ENCODE data around the gene TNIP1. TPM values are rescaled to one million over a fixed set of nuclear protein-coding genes. Genes with fewer than 3 reads are reported as not detected.
A peak's percentile ranks its signal among the peaks of the same experiment; 100 is the strongest.

The TNIP1 gene
- total RNA-seq, 2 experiments from 2014 or later: 51.4 to 77.5 TPM

- Histone ChIP-seq H3K79me2 (ENCODE audit: insufficient read depth, low read depth, low read length) (no peaks in the 10 kb centered on the region), H4K20me1 (ENCODE audit: insufficient read depth, low read length) (no peaks in the 10 kb centered on the region), H3K9me2 (ENCODE audit: insufficient read depth, low read length) (no peaks in the 10 kb centered on the region), H2AFZ (ENCODE audit: low read length) (no peak overlapping the region), H3K4me3 (ENCODE audit: low read depth, low read length, poor library complexity, severe bottlenecking) (no peak overlapping the region), H3K4me1 (ENCODE audit: insufficient read depth, low read length, poor library complexity, severe bottlenecking) (peaks cover 7% of the 10 kb centered on the region), H3K4me2 (ENCODE audit: low read length) (no peak overlapping the region), H3K9me3 (ENCODE audit: low read length) (no peaks in the 10 kb centered on the region), H3K36me3 (ENCODE audit: insufficient read depth, low read length) (peaks cover 81% of the 10 kb centered on the region), H3K27ac (ENCODE audit: low read depth, low read length, poor library complexity, severe bottlenecking) (no peak overlapping the region)
- no TSS peak for BruUV-seq (replicated peaks)
- DNase-seq (ENCODE audit: low spot score): no peak
- ChIA-PET POLR2A (interaction anchor here (0.8 to 1.5 kb wide), 4 partner anchors 33 to 120 kb away, joined by 3 to 7 read pairs (median 4); no protein-coding TSS in a partner anchor), CTCF (ENCODE audit: unreplicated experiment) (interaction anchor here (0.6 to 2.4 kb wide), 7 partner anchors 9 to 117 kb away, joined by 3 to 9 read pairs (median 3); partner anchors contain the start of gene TNIP1)
- TF ChIP-seq, protein P1, sequence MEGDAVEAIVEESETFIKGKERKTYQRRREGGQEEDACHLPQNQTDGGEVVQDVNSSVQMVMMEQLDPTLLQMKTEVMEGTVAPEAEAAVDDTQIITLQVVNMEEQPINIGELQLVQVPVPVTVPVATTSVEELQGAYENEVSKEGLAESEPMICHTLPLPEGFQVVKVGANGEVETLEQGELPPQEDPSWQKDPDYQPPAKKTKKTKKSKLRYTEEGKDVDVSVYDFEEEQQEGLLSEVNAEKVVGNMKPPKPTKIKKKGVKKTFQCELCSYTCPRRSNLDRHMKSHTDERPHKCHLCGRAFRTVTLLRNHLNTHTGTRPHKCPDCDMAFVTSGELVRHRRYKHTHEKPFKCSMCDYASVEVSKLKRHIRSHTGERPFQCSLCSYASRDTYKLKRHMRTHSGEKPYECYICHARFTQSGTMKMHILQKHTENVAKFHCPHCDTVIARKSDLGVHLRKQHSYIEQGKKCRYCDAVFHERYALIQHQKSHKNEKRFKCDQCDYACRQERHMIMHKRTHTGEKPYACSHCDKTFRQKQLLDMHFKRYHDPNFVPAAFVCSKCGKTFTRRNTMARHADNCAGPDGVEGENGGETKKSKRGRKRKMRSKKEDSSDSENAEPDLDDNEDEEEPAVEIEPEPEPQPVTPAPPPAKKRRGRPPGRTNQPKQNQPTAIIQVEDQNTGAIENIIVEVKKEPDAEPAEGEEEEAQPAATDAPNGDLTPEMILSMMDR (conservative IDR thresholded peaks at IDR 0.05; ENCODE audit: low read length): no peak
- no peak for TF ChIP-seq EZH2phosphoT487 (IDR thresholded peaks at IDR 0.05; ENCODE audit: borderline replicate concordance, low read depth, low read length)
- intact Hi-C loops (cut with micrococcal nuclease; ENCODE audit: unreplicated experiment): no loop called here
Measured at GRCh38 chr5:151048526-151048925, 32.3 kb downstream of the TNIP1 start.

DNA sequence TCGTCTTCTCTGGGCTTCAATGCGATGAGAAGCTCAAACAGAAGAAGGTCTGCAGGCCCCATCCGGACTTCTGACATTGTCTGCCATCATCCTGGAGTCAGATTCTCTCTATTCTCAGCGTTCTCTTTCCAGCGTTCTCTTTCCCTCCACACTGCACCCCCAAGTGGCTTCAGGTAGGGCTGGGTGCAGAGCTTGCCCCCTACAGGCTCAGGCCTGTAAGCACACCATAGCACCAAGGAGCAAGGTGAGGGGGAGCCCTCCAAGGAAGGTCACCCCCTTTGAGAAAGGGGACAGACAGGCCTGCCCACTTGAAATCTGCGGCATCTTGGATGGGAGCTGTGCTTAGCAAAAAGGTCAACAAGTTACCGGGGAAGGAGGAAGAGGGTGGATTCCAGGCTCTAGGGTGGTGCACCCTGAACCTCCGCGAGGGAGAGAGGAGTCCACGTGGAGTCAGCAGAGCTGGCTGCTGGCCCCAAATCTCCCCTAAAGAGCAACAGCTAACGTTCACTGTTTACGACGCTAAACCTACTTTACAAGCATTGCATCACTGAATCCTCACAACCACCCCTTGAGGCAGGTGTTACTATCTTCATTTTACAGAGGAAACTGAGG lies 32.9 kb downstream of the TNIP1 start:
- H3K4me2 ChIP-seq (ENCODE audit: low read length): no peak overlapping the region
- H3K27ac ChIP-seq (ENCODE audit: low read depth, low read length, poor library complexity, severe bottlenecking): no peak overlapping the region
- no peak overlapping the region for H3K4me3 ChIP-seq (ENCODE audit: low read depth, low read length, poor library complexity, severe bottlenecking)
- H3K9me3 ChIP-seq (ENCODE audit: low read length): no peaks in the 10 kb centered on the region
- intact Hi-C loops (cut with micrococcal nuclease; ENCODE audit: unreplicated experiment): no loop called here
- no TSS peak for BruUV-seq (replicated peaks)
- no peaks in the 10 kb centered on the region for H3K79me2 ChIP-seq (ENCODE audit: insufficient read depth, low read depth, low read length)
- H3K9me2 ChIP-seq (ENCODE audit: insufficient read depth, low read length): no peaks in the 10 kb centered on the region
- no peak for TF ChIP-seq EZH2phosphoT487 (IDR thresholded peaks at IDR 0.05; ENCODE audit: borderline replicate concordance, low read depth, low read length)
- TF ChIP-seq, protein P1 (conservative IDR thresholded peaks at IDR 0.05; ENCODE audit: low read length): peak; percentile 81
- H2AFZ ChIP-seq (ENCODE audit: low read length): no peak overlapping the region
- H4K20me1 ChIP-seq (ENCODE audit: insufficient read depth, low read length): no peaks in the 10 kb centered on the region
- peak; percentile 37 for DNase-seq (ENCODE audit: low spot score)
- peaks cover 87% of the 10 kb centered on the region for H3K36me3 ChIP-seq (ENCODE audit: insufficient read depth, low read length)
- CTCF ChIA-PET (ENCODE audit: unreplicated experiment): interaction anchor here (1.1 to 2.4 kb wide), 3 partner anchors 13 to 118 kb away, joined by 3 to 9 read pairs (median 5); no protein-coding TSS in a partner anchor
- H3K4me1 ChIP-seq (ENCODE audit: insufficient read depth, low read length, poor library complexity, severe bottlenecking): peaks cover 7% of the 10 kb centered on the region
- POLR2A ChIA-PET: interaction anchor here (0.8 kb wide), 1 partner anchor 120 kb away, joined by 7 read pairs; no protein-coding TSS in a partner anchor

GRCh38 chr5:151042453-151043093 lies 38.3 kb downstream of the TNIP1 start:
- Histone ChIP-seq H3K79me2 (ENCODE audit: insufficient read depth, low read depth, low read length) (no peaks in the 10 kb centered on the region), H3K9me3 (ENCODE audit: low read length) (no peaks in the 10 kb centered on the region), H3K36me3 (ENCODE audit: insufficient read depth, low read length) (peaks cover 87% of the 10 kb centered on the region), H3K4me3 (ENCODE audit: low read depth, low read length, poor library complexity, severe bottlenecking) (no peak overlapping the region), H3K9me2 (ENCODE audit: insufficient read depth, low read length) (no peaks in the 10 kb centered on the region), H4K20me1 (ENCODE audit: insufficient read depth, low read length) (no peaks in the 10 kb centered on the region), H3K4me2 (ENCODE audit: low read length) (no peak overlapping the region), H3K4me1 (ENCODE audit: insufficient read depth, low read length, poor library complexity, severe bottlenecking) (no peaks in the 10 kb centered on the region), H3K27ac (ENCODE audit: low read depth, low read length, poor library complexity, severe bottlenecking) (no peak overlapping the region), H2AFZ (ENCODE audit: low read length) (no peak overlapping the region)
- no TSS peak for BruUV-seq (replicated peaks)
- no peak for TF ChIP-seq EZH2phosphoT487 (IDR thresholded peaks at IDR 0.05; ENCODE audit: borderline replicate concordance, low read depth, low read length)
- TF ChIP-seq, protein P1 (conservative IDR thresholded peaks at IDR 0.05; ENCODE audit: low read length): no peak
- ChIA-PET POLR2A (no interaction called here), CTCF (ENCODE audit: unreplicated experiment) (no interaction called here)
- intact Hi-C loops (cut with micrococcal nuclease; ENCODE audit: unreplicated experiment): no loop called here
- DNase-seq (ENCODE audit: low spot score): no peak
